CD4-positive, CD25-positive, alpha-beta regulatory T cell (primary cell): ENCODE results near the gene EPM2A. TPM values are rescaled to one million over a fixed set of nuclear protein-coding genes. Genes with fewer than 3 reads are reported as not detected.

Source experiments
- ATAC-seq, 2 donors: fragments of 150-1000 bp; cut with Tn5 transposase; one replicate each; pipeline ENCODE4 v1.10.0; 2021; ENCODE audit warnings: low read depth in 2 of 2, moderate number of reproducible peaks in 2 of 2, moderate library complexity in 1 of 2
- DNase-seq, 3 donors: peaks; one replicate each; pipeline versions ENCODE4 v3.0.0 to v3.0.0-alpha.2; 2012 to 2022; ENCODE audit warnings: mixed read lengths in 1 of 3
- H3K27ac ChIP-seq: one replicate; pipeline ENCODE4 v1.7.0; 2013; ENCODE audit warnings: mild to moderate bottlenecking, low read length; ENCODE audit not compliant: insufficient read depth, poor library complexity, severe bottlenecking
- H3K27me3 ChIP-seq: one replicate; pipeline ENCODE4 v1.7.0; 2013; ENCODE audit warnings: low read length; ENCODE audit not compliant: control insufficient read depth, insufficient read depth
- H3K36me3 ChIP-seq: one replicate; pipeline ENCODE4 v1.7.0; 2013; ENCODE audit warnings: mild to moderate bottlenecking, low read length, moderate library complexity; ENCODE audit not compliant: control insufficient read depth, insufficient read depth
- H3K4me1 ChIP-seq: 2 replicates; pipeline ENCODE4 v1.7.0; 2013; ENCODE audit warnings: mild to moderate bottlenecking, low read length; ENCODE audit not compliant: insufficient read depth, control insufficient read depth, poor library complexity, severe bottlenecking
- H3K4me3 ChIP-seq: one replicate; pipeline ENCODE4 v1.7.0; 2013; ENCODE audit warnings: low read depth, mild to moderate bottlenecking, low read length, moderate library complexity
- H3K9me3 ChIP-seq, 2 experiments: 1 replicate in 1 of 2; 2 replicates in 1 of 2; pipeline ENCODE4 v1.7.0; 2013; ENCODE audit warnings: low read length in 2 of 2, mild to moderate bottlenecking in 1 of 2, moderate library complexity in 1 of 2; ENCODE audit not compliant: control insufficient read depth in 2 of 2
- H3K27ac Mint-ChIP-seq, 3 donors: one replicate each; pipeline ENCODE4 v1.8.0; 2020 to 2022; ENCODE audit warnings: mild to moderate bottlenecking in 3 of 3, mixed read lengths in 3 of 3, moderate library complexity in 2 of 3
- H3K27me3 Mint-ChIP-seq: one replicate; pipeline ENCODE4 v1.8.0; 2022; ENCODE audit warnings: mild to moderate bottlenecking, mixed read lengths
- H3K36me3 Mint-ChIP-seq: one replicate; pipeline ENCODE4 v1.8.0; 2020; ENCODE audit warnings: mixed read lengths
- H3K4me1 Mint-ChIP-seq, 4 donors: one replicate each; pipeline ENCODE4 v1.8.0; 2020 to 2022; ENCODE audit warnings: mixed read lengths in 4 of 4, mild to moderate bottlenecking in 1 of 4
- H3K4me3 Mint-ChIP-seq, 4 donors: one replicate each; pipeline ENCODE4 v1.8.0; 2020 to 2022; ENCODE audit warnings: mild to moderate bottlenecking in 4 of 4, mixed read lengths in 4 of 4, moderate library complexity in 3 of 4
- H3K9me3 Mint-ChIP-seq, 7 donors: one replicate each; pipeline ENCODE4 v1.8.0; 2020 to 2022; ENCODE audit warnings: mixed read lengths in 7 of 7, mild to moderate bottlenecking in 3 of 7, moderate library complexity in 2 of 7
- polyA plus RNA-seq, 4 donors: library from polyadenylated mRNA; unstranded; fragments of 300-500 nt; fragmentation: Illumina TruSeq; gene quantifications; one replicate each; pipeline ENCODE4 v1.2.3, GENCODE V29; 2021
- total RNA-seq: library from RNA; stranded (reverse); gene quantifications from one replicate; pipeline ENCODE4 v1.2.3, GENCODE V29; 2022

EPM2A gene
- total and polyA plus RNA-seq, 5 donors from 2014 or later, result 5.1 to 6.8 (median 5.6) TPM

GRCh38 chr6:145715426-145715825, 19.9 kb downstream of the EPM2A start:
- peaks cover 3 to 12% of the 10 kb centered on the region in 2 experiments for H3K9me3 ChIP-seq
- H3K4me1 ChIP-seq, result no peaks in the 10 kb centered on the region
- Mint-ChIP-seq H3K36me3 (peaks cover 24% of the 10 kb centered on the region), H3K27ac (no peak overlapping the region), H3K4me3 (no peak overlapping the region), H3K27me3 (no peaks in the 10 kb centered on the region), H3K4me1 (peaks cover 0 to 3% (median 0%) of the 10 kb centered on the region in 4 donors), H3K9me3 (peaks cover 0 to 14% (median 2%) of the 10 kb centered on the region in 7 donors)
- no peaks in the 10 kb centered on the region for H3K36me3 ChIP-seq
- H3K4me3 ChIP-seq, result no peak overlapping the region
- H3K27me3 ChIP-seq, result no peaks in the 10 kb centered on the region
- no peak overlapping the region for H3K27ac ChIP-seq
- no peak for DNase-seq
- no peak for ATAC-seq

DNA sequence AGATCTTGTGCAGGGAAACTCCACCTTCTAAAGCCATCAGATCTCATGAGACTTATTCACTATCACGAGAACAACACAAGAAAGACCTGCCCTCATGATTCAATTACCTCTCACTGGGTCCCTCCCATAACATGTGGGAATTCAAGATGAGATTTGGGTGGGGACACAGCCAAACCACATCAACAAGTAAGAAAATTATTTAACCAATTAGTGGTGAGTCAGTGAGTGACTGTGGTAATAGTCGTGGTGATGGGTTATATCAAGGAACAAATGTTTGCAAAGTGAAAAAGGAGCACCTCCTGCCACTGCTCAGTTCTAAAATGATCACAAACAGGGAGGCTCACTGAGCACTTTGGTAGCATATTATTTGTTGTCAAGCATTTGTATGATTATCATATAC, 20.6 kb downstream of the EPM2A start:
- Mint-ChIP-seq H3K4me1 (peaks cover 0 to 3% (median 0%) of the 10 kb centered on the region in 4 donors), H3K36me3 (peaks cover 24% of the 10 kb centered on the region), H3K27me3 (no peaks in the 10 kb centered on the region), H3K27ac (no peak overlapping the region), H3K4me3 (no peak overlapping the region), H3K9me3 (peaks cover 0 to 14% (median 2%) of the 10 kb centered on the region in 7 donors)
- no peak for ATAC-seq
- no peaks in the 10 kb centered on the region for H3K36me3 ChIP-seq
- peaks cover 3 to 12% of the 10 kb centered on the region in 2 experiments for H3K9me3 ChIP-seq
- H3K4me3 ChIP-seq, result no peak overlapping the region
- no peak for DNase-seq
- H3K27ac ChIP-seq, result no peak overlapping the region
- H3K27me3 ChIP-seq, result no peaks in the 10 kb centered on the region
- H3K4me1 ChIP-seq, result no peaks in the 10 kb centered on the region

DNA sequence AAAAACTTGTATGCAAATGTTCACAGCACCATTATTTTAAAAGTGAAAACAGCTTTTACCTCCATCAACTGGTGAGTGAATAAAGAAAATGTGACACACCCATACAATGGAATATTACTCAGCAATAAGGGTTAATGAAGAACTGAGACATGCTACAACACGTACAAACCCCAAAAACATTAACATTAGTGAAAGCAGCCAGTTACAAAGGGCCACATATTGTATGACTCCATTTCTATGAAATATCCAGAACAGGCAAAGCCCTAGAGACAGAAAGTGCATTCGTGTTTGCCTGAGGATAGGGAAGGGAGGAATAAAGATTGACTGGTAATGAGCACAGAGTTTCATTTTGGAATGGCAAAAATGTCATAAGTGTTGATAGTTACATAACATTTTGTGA, 21.5 kb downstream of the EPM2A start:
- Histone ChIP-seq H3K36me3 (no peaks in the 10 kb centered on the region), H3K9me3 (peaks cover 3 to 12% of the 10 kb centered on the region in 2 experiments), H3K4me3 (no peak overlapping the region), H3K27ac (no peak overlapping the region), H3K4me1 (no peaks in the 10 kb centered on the region), H3K27me3 (no peaks in the 10 kb centered on the region)
- H3K4me3 Mint-ChIP-seq, result no peak overlapping the region
- peaks cover 32% of the 10 kb centered on the region for H3K36me3 Mint-ChIP-seq
- peaks cover 0 to 14% (median 4%) of the 10 kb centered on the region in 7 donors for H3K9me3 Mint-ChIP-seq
- H3K27me3 Mint-ChIP-seq, result no peaks in the 10 kb centered on the region
- H3K27ac Mint-ChIP-seq, result no peak overlapping the region
- no peak for ATAC-seq
- DNase-seq, result no peak
- peaks cover 0 to 3% (median 0%) of the 10 kb centered on the region in 4 donors for H3K4me1 Mint-ChIP-seq

GRCh38 chr6:145711372-145711771, 23.9 kb downstream of the EPM2A start:
- no peaks in the 10 kb centered on the region for H3K36me3 ChIP-seq
- Mint-ChIP-seq H3K4me3 (no peak overlapping the region), H3K4me1 (peaks cover 0 to 5% (median 2%) of the 10 kb centered on the region in 4 donors), H3K9me3 (peaks cover 0 to 14% (median 4%) of the 10 kb centered on the region in 7 donors), H3K36me3 (peaks cover 36% of the 10 kb centered on the region), H3K27me3 (no peaks in the 10 kb centered on the region), H3K27ac (no peak overlapping the region)
- H3K27ac ChIP-seq, result no peak overlapping the region
- H3K27me3 ChIP-seq, result no peaks in the 10 kb centered on the region
- ATAC-seq (no peak), DNase-seq (no peak)
- no peaks in the 10 kb centered on the region for H3K4me1 ChIP-seq
- peaks cover 3 to 12% of the 10 kb centered on the region in 2 experiments for H3K9me3 ChIP-seq
- no peak overlapping the region for H3K4me3 ChIP-seq

DNA sequence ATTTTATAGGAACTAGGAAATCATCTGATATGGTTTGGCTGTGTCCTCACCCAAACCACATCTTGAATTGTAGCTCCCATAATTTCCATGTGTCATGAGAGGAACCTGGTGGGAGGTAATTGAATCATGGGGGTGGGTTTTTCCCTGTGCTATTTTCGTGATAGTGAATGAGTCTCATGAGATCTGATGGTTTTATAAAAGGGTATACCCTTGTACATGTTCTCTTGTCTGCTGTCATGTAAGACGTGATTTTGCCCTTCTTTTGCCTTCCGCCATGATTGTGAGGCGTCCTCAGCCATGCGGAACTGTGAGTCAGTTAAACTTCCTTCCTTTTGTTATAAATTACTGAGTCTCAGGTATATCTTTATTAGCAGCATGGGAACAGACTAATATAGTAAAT, 27.9 kb downstream of the EPM2A start:
- H3K36me3 ChIP-seq, result no peaks in the 10 kb centered on the region
- no peaks in the 10 kb centered on the region for H3K4me1 ChIP-seq
- Mint-ChIP-seq H3K4me1 (peaks cover 4 to 9% (median 7%) of the 10 kb centered on the region in 4 donors), H3K27ac (no peak overlapping the region), H3K4me3 (no peak overlapping the region), H3K27me3 (no peaks in the 10 kb centered on the region), H3K9me3 (peaks cover 0 to 4% (median 0%) of the 10 kb centered on the region in 7 donors), H3K36me3 (peaks cover 18% of the 10 kb centered on the region)
- no peak overlapping the region for H3K4me3 ChIP-seq
- DNase-seq (no peak), ATAC-seq (no peak)
- H3K9me3 ChIP-seq, result no peaks in the 10 kb centered on the region
- H3K27ac ChIP-seq, result no peak overlapping the region
- no peaks in the 10 kb centered on the region for H3K27me3 ChIP-seq

DNA sequence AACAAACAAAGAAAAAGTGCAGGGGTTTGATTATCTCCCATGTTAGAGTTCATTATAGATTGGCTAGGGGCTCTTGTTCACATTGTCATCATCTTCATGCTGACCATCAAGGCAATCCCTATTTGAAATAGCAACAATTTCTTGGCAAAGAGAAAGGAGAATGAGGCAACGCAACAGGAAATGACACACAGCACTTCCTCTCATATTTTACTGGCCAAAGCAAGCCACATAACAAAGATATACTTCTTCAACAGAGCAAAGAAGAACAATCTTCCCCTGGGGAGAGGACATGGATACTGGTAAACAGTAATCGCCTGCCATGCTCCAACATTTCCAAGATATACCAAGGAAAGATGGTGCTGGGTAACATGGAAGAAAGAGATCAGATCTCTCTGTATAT, 29.8 kb downstream of the EPM2A start:
- Histone ChIP-seq H3K27ac (no peak overlapping the region), H3K9me3 (no peaks in the 10 kb centered on the region), H3K36me3 (no peaks in the 10 kb centered on the region), H3K4me1 (no peaks in the 10 kb centered on the region), H3K27me3 (no peaks in the 10 kb centered on the region), H3K4me3 (no peak overlapping the region)
- no peaks in the 10 kb centered on the region for H3K27me3 Mint-ChIP-seq
- H3K36me3 Mint-ChIP-seq, result peaks cover 18% of the 10 kb centered on the region
- H3K9me3 Mint-ChIP-seq, result peaks cover 0 to 3% (median 0%) of the 10 kb centered on the region in 7 donors
- H3K27ac Mint-ChIP-seq, result no peak overlapping the region
- peaks cover 4 to 9% (median 7%) of the 10 kb centered on the region in 4 donors for H3K4me1 Mint-ChIP-seq
- H3K4me3 Mint-ChIP-seq, result no peak overlapping the region
- DNase-seq, result no peak
- no peak for ATAC-seq

DNA sequence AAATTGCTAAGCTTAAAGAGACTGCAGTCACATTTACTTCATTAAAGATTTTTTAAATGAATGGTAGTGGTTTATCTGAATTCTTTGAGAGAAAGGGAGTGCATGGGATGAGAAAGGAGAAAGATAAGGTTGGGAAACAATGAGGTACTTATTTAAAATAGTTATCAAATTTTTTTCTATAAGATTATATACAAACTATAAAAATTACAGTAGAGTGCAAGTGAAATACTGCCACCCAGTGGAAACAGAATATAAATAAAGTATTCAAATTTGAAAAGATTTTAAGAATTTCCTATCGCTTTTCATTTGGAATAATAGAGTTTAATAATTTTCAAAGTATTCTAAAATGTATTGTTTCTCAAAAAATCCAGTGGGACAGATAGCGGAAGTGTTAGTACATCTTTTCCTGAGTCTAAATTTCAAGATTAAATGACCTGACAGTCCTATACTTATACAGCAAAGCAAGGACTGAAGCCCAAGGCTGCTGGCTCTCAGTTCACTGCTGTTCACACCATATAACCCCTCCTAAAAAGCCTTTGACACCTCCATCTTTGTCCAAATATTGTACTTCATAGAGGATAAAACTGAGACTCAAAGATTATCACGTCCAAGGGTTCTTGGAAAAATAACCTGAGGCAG, 31.1 kb downstream of the EPM2A start:
- Mint-ChIP-seq H3K27me3 (no peaks in the 10 kb centered on the region), H3K27ac (no peak overlapping the region), H3K4me3 (no peak overlapping the region), H3K9me3 (peaks cover 0 to 3% (median 0%) of the 10 kb centered on the region in 7 donors), H3K36me3 (peaks cover 15% of the 10 kb centered on the region), H3K4me1 (peaks cover 4 to 9% (median 7%) of the 10 kb centered on the region in 4 donors)
- H3K4me3 ChIP-seq, result no peak overlapping the region
- no peaks in the 10 kb centered on the region for H3K9me3 ChIP-seq
- no peaks in the 10 kb centered on the region for H3K4me1 ChIP-seq
- no peaks in the 10 kb centered on the region for H3K36me3 ChIP-seq
- no peaks in the 10 kb centered on the region for H3K27me3 ChIP-seq
- ATAC-seq, result no peak
- H3K27ac ChIP-seq, result no peak overlapping the region
- peak in 1 of 3 donors; percentile 4 for DNase-seq

- no peak overlapping the region for H3K27ac Mint-ChIP-seq
- Histone ChIP-seq H3K9me3 (no peaks in the 10 kb centered on the region), H3K36me3 (no peaks in the 10 kb centered on the region), H3K27ac (no peak overlapping the region), H3K4me1 (no peaks in the 10 kb centered on the region), H3K27me3 (no peaks in the 10 kb centered on the region), H3K4me3 (no peak overlapping the region)
- DNase-seq (no peak), ATAC-seq (no peak)
- no peaks in the 10 kb centered on the region for H3K27me3 Mint-ChIP-seq
- peaks cover 0 to 11% (median 2%) of the 10 kb centered on the region in 7 donors for H3K9me3 Mint-ChIP-seq
- no peak overlapping the region for H3K4me3 Mint-ChIP-seq
- peaks cover 0 to 3% (median 0%) of the 10 kb centered on the region in 4 donors for H3K4me1 Mint-ChIP-seq
- H3K36me3 Mint-ChIP-seq, result peaks cover 11% of the 10 kb centered on the region
Measured at GRCh38 chr6:145699462-145699861, 35.9 kb downstream of the EPM2A start.
